ENCODE measurements around the gene NKX2-4. TPM values are rescaled to one million over a fixed set of nuclear protein-coding genes. Genes with fewer than 3 reads are reported as not detected.

NKX2-4 gene
- total and polyA plus RNA-seq, 2 donors (not counting 1 experiment from before 2014, with no cell fraction given) = not detected

- Histone ChIP-seq H3K4me3 (replicated peaks in 1 of 4; ENCODE audit: control extremely low read depth in 1 of 4, insufficient read depth in 1 of 4, low read depth in 3 of 4, low read length in 4 of 4) (no peak overlapping the region), H3K27ac (ENCODE audit: insufficient read depth, low read length) (no peak overlapping the region), H3K79me2 (ENCODE audit: control insufficient read depth, insufficient read depth, low read length) (no peaks in the 10 kb centered on the region), H2AFZ (ENCODE audit: low read length) (no peak overlapping the region), H3K4me1 (ENCODE audit: control insufficient read depth, extremely low read depth, insufficient read depth, low read length) (no peaks in the 10 kb centered on the region), H3K27me3 (ENCODE audit: control insufficient read depth, insufficient read depth, low read length) (peaks cover 31% of the 10 kb centered on the region), H3K9me3 (ENCODE audit: control insufficient read depth, insufficient read depth, low read depth, low read length) (no peaks in the 10 kb centered on the region), H3K9ac (ENCODE audit: insufficient read depth, low read length) (no peak overlapping the region), H3K36me3 (ENCODE audit: control insufficient read depth, insufficient read depth, low read length) (no peaks in the 10 kb centered on the region), H4K20me1 (ENCODE audit: control insufficient read depth, extremely low read depth, insufficient read depth, low read length) (no peaks in the 10 kb centered on the region), H3K4me2 (ENCODE audit: extremely low read depth, insufficient read depth, low read length) (no peak overlapping the region)
- no peak for TF ChIP-seq EZH2 (IDR thresholded peaks at IDR 0.05; ENCODE audit: low read length, missing control alignments)
- TF ChIP-seq CTCF (conservative IDR thresholded peaks at IDR 0.05 in 1 of 2, IDR thresholded peaks at IDR 0.05 in 1 of 2; ENCODE audit: low read depth in 1 of 2, low read length in 2 of 2) = no peak
- DNase-seq (ENCODE audit: low read depth in 2 of 2) = no peak
Observed at GRCh38 chr20:21391185-21391971, 5.9 kb downstream of the NKX2-4 start.

DNA sequence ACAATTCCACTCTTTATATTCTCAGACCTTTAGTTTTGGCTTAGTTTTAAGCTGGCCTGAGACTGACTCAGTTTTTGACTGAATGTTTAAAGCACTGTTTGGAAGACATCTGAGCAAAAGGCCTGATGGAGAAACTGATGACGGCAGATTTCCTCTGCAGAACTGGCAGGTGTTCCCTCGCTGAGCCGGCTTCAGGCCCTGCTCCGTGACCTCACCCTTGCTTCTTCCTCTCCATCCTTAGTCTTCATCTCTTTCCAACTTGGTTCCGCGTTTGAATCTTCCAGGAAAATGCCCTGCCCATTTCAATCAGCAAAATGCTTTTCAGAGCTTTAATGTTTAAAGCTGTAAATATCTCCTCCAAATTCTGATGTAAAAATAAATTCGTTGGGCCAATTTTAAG lies 6.6 kb downstream of the NKX2-4 start:
- no peaks in the 10 kb centered on the region for H3K79me2 ChIP-seq (ENCODE audit: control insufficient read depth, insufficient read depth, low read length)
- H3K27me3 ChIP-seq (ENCODE audit: control insufficient read depth, insufficient read depth, low read length) = peaks cover 25% of the 10 kb centered on the region
- H4K20me1 ChIP-seq (ENCODE audit: control insufficient read depth, extremely low read depth, insufficient read depth, low read length) = no peaks in the 10 kb centered on the region
- peak in 1 of 2 donors; percentile 28 for DNase-seq (ENCODE audit: low read depth in 2 of 2)
- TF ChIP-seq EZH2 (IDR thresholded peaks at IDR 0.05; ENCODE audit: low read length, missing control alignments) (no peak), CTCF (conservative IDR thresholded peaks at IDR 0.05 in 1 of 2, IDR thresholded peaks at IDR 0.05 in 1 of 2; ENCODE audit: low read depth in 1 of 2, low read length in 2 of 2) (no peak)
- no peak overlapping the region for H3K27ac ChIP-seq (ENCODE audit: insufficient read depth, low read length)
- no peaks in the 10 kb centered on the region for H3K4me1 ChIP-seq (ENCODE audit: control insufficient read depth, extremely low read depth, insufficient read depth, low read length)
- H3K36me3 ChIP-seq (ENCODE audit: control insufficient read depth, insufficient read depth, low read length) = no peaks in the 10 kb centered on the region
- no peak overlapping the region for H2AFZ ChIP-seq (ENCODE audit: low read length)
- H3K4me3 ChIP-seq (replicated peaks in 1 of 4; ENCODE audit: control extremely low read depth in 1 of 4, insufficient read depth in 1 of 4, low read depth in 3 of 4, low read length in 4 of 4) = no peak overlapping the region
- H3K9ac ChIP-seq (ENCODE audit: insufficient read depth, low read length) = no peak overlapping the region
- no peaks in the 10 kb centered on the region for H3K9me3 ChIP-seq (ENCODE audit: control insufficient read depth, insufficient read depth, low read depth, low read length)
- H3K4me2 ChIP-seq (ENCODE audit: extremely low read depth, insufficient read depth, low read length) = no peak overlapping the region

- Histone ChIP-seq H2AFZ (ENCODE audit: low read length) (no peak overlapping the region), H3K27me3 (ENCODE audit: control insufficient read depth, insufficient read depth, low read length) (peaks cover 14% of the 10 kb centered on the region), H3K4me1 (ENCODE audit: control insufficient read depth, extremely low read depth, insufficient read depth, low read length) (no peaks in the 10 kb centered on the region), H3K4me2 (ENCODE audit: extremely low read depth, insufficient read depth, low read length) (no peak overlapping the region), H3K4me3 (replicated peaks in 1 of 4; ENCODE audit: control extremely low read depth in 1 of 4, insufficient read depth in 1 of 4, low read depth in 3 of 4, low read length in 4 of 4) (no peak overlapping the region), H3K27ac (ENCODE audit: insufficient read depth, low read length) (no peak overlapping the region), H3K36me3 (ENCODE audit: control insufficient read depth, insufficient read depth, low read length) (no peaks in the 10 kb centered on the region), H3K9ac (ENCODE audit: insufficient read depth, low read length) (no peak overlapping the region), H4K20me1 (ENCODE audit: control insufficient read depth, extremely low read depth, insufficient read depth, low read length) (no peaks in the 10 kb centered on the region), H3K79me2 (ENCODE audit: control insufficient read depth, insufficient read depth, low read length) (no peaks in the 10 kb centered on the region), H3K9me3 (ENCODE audit: control insufficient read depth, insufficient read depth, low read depth, low read length) (no peaks in the 10 kb centered on the region)
- TF ChIP-seq EZH2 (IDR thresholded peaks at IDR 0.05; ENCODE audit: low read length, missing control alignments) (no peak), CTCF (conservative IDR thresholded peaks at IDR 0.05 in 1 of 2, IDR thresholded peaks at IDR 0.05 in 1 of 2; ENCODE audit: low read depth in 1 of 2, low read length in 2 of 2) (no peak)
- peak in 1 of 2 donors; percentile 70 for DNase-seq (ENCODE audit: low read depth in 2 of 2)
Observed at GRCh38 chr20:21389368-21389767, 8.0 kb downstream of the NKX2-4 start.
